Measurements from ENCODE around the gene COLEC12.
A peak's percentile ranks its signal among the peaks of the same experiment; 100 is the strongest.
"Not testable (repeated sequence)": the region's sequence is repeated elsewhere in the genome, so short reads cannot be mapped to it uniquely, and the experiment has no call there.

Gene COLEC12

GRCh38 chr18:297936-298335, 202.6 kb downstream of the COLEC12 start:
- no peak overlapping the region for H3K27ac ChIP-seq
- no peak for TF ChIP-seq ZFX (IDR thresholded peaks at IDR 0.05)
- no peak for TF ChIP-seq CTCF (conservative IDR thresholded peaks at IDR 0.05)

GRCh38 chr18:295756-296490, 204.6 kb downstream of the COLEC12 start:
- no peak overlapping the region for H3K27ac ChIP-seq
- TF ChIP-seq CTCF (conservative IDR thresholded peaks at IDR 0.05): no peak
- no peak for TF ChIP-seq ZFX (IDR thresholded peaks at IDR 0.05)

GRCh38 chr18:294566-294965, 205.9 kb downstream of the COLEC12 start:
- no peak overlapping the region for H3K27ac ChIP-seq
- TF ChIP-seq CTCF (conservative IDR thresholded peaks at IDR 0.05) (no peak), ZFX (IDR thresholded peaks at IDR 0.05) (no peak)

- no peak overlapping the region for H3K27ac ChIP-seq
- TF ChIP-seq CTCF (conservative IDR thresholded peaks at IDR 0.05) (no peak), ZFX (IDR thresholded peaks at IDR 0.05) (no peak)
Measured at GRCh38 chr18:293536-293935, 207.0 kb downstream of the COLEC12 start.

GRCh38 chr18:292271-292670, 208.2 kb downstream of the COLEC12 start:
- H3K27ac ChIP-seq: no peak overlapping the region; the same call in 1 of the 2 replicates
- peak; percentile 26 for TF ChIP-seq CTCF (conservative IDR thresholded peaks at IDR 0.05)
- no peak for TF ChIP-seq ZFX (IDR thresholded peaks at IDR 0.05)

- H3K27ac ChIP-seq: not testable (repeated sequence)
Measured at GRCh38 chr18:289970-290369, 210.5 kb downstream of the COLEC12 start.

GRCh38 chr18:289026-289425, 211.5 kb downstream of the COLEC12 start:
- H3K27ac ChIP-seq: no peak overlapping the region
- TF ChIP-seq ZFX (IDR thresholded peaks at IDR 0.05) (no peak), CTCF (conservative IDR thresholded peaks at IDR 0.05) (no peak)
